Esophagus (tissue), 2 donors: Measurements from ENCODE around the gene WDR64. TPM values are rescaled to one million over a fixed set of nuclear protein-coding genes. Genes with fewer than 3 reads are reported as not detected.
"Not testable (repeated sequence)": the region's sequence is repeated elsewhere in the genome, so short reads cannot be mapped to it uniquely, and the experiment has no call there.

Experiments
- H3K27ac ChIP-seq, 2 donors: one replicate each; pipeline ENCODE4 v1.5.1; 2013; ENCODE audit warnings: low read depth in 2 of 2, mild to moderate bottlenecking in 2 of 2, inconsistent platforms in 1 of 2, low read length in 1 of 2, moderate library complexity in 1 of 2
- H3K27me3 ChIP-seq, 2 donors: one replicate each; pipeline ENCODE4 v1.6.1; 2013; ENCODE audit warnings: low read length in 2 of 2, control low read depth in 1 of 2, mild to moderate bottlenecking in 1 of 2; ENCODE audit not compliant: insufficient read depth in 2 of 2, control insufficient read depth in 1 of 2
- H3K36me3 ChIP-seq, 2 donors: one replicate each; pipeline ENCODE4 v1.6.1; 2013; ENCODE audit warnings: low read length in 1 of 2; ENCODE audit not compliant: control insufficient read depth in 2 of 2, insufficient read depth in 2 of 2
- H3K4me1 ChIP-seq, 2 donors: one replicate each; pipeline ENCODE4 v1.6.1; 2013; ENCODE audit warnings: low read length in 1 of 2; ENCODE audit not compliant: control insufficient read depth in 2 of 2, insufficient read depth in 2 of 2
- H3K4me3 ChIP-seq, 2 donors: one replicate each; pipeline ENCODE4 v1.5.1; 2013; ENCODE audit warnings: low read length in 2 of 2, mild to moderate bottlenecking in 2 of 2, low read depth in 1 of 2, moderate library complexity in 1 of 2
- H3K9me3 ChIP-seq, 2 donors: one replicate each; pipeline ENCODE4 v1.6.1; 2013; ENCODE audit warnings: mild to moderate bottlenecking in 2 of 2, low read depth in 1 of 2, low read length in 1 of 2, moderate library complexity in 1 of 2; ENCODE audit not compliant: control insufficient read depth in 2 of 2, insufficient read depth in 1 of 2
- WGBS, 2 donors: extraction: QIAGEN DNeasy Blood & Tissue Kit; methylation state at CpG; one replicate each; pipeline ENCODE4 v1.1.7; 2013; 5-methylcytosine and 5-hydroxymethylcytosine counted together
- polyA plus RNA-seq, 2 donors: library from polyadenylated mRNA; stranded (reverse); fragments of 200-250 nt; gene quantifications; one replicate each; pipeline ENCODE4 v1.2.3, GENCODE V29; 2013
- donor health status: healthy with polysubstance abuse.
- donor health status: Bipolar disorder and iron deficiency.

WDR64 gene
- polyA plus RNA-seq, 2 donors: not detected

GRCh38 chr1:241789061-241789460 is 137.0 kb downstream of the WDR64 start:
- no peak overlapping the region for H3K4me3 ChIP-seq
- no peaks in the 10 kb centered on the region for H3K27me3 ChIP-seq
- no peaks in the 10 kb centered on the region for H3K4me1 ChIP-seq
- WGBS, 2 donors: 86 to 95% methylated on average over 2 of the region's 2 CpGs
- H3K9me3 ChIP-seq: no peaks in the 10 kb centered on the region
- no peak overlapping the region for H3K27ac ChIP-seq
- no peaks in the 10 kb centered on the region for H3K36me3 ChIP-seq

- H3K27me3 ChIP-seq: no peaks in the 10 kb centered on the region
- WGBS, 2 donors: 89 to 97% methylated on average over 1 of the region's 1 CpG
These were observed 147.3 kb downstream of the WDR64 start for GRCh38 chr1:241799416-241799815.

GRCh38 chr1:241800640-241801039 is 148.6 kb downstream of the WDR64 start:
- Histone ChIP-seq H3K9me3 (no peaks in the 10 kb centered on the region), H3K27me3 (no peaks in the 10 kb centered on the region), H3K4me1 (no peaks in the 10 kb centered on the region), H3K4me3 (no peak overlapping the region), H3K27ac (no peak overlapping the region), H3K36me3 (no peaks in the 10 kb centered on the region)
- WGBS, 2 donors: 72 to 80% methylated on average over 3 of the region's 3 CpGs

More at GRCh38 chr1:241799416-241799815, 147.3 kb downstream of the WDR64 start:
- Histone ChIP-seq H3K9me3 (no peaks in the 10 kb centered on the region), H3K27ac (no peak overlapping the region), H3K4me3 (no peak overlapping the region), H3K36me3 (no peaks in the 10 kb centered on the region), H3K4me1 (no peaks in the 10 kb centered on the region)

GRCh38 chr1:241802863-241803262 is 150.8 kb downstream of the WDR64 start:
- WGBS, 2 donors: 76 to 84% methylated on average over 3 of the region's 3 CpGs
- H3K36me3 ChIP-seq: no peaks in the 10 kb centered on the region

GRCh38 chr1:241804706-241805105 is 152.6 kb downstream of the WDR64 start:
- H3K4me1 ChIP-seq, H3K27me3 ChIP-seq, H3K9me3 ChIP-seq, H3K4me3 ChIP-seq, H3K27ac ChIP-seq, H3K36me3 ChIP-seq: not testable (repeated sequence)
- 80 to 82% methylated on average over 4 of the region's 4 CpGs for WGBS, 2 donors

More at GRCh38 chr1:241802863-241803262, 150.8 kb downstream of the WDR64 start:
- H3K27ac ChIP-seq: no peak overlapping the region
- no peaks in the 10 kb centered on the region for H3K4me1 ChIP-seq
- H3K27me3 ChIP-seq: no peaks in the 10 kb centered on the region
- H3K4me3 ChIP-seq: no peak overlapping the region
- H3K9me3 ChIP-seq: no peaks in the 10 kb centered on the region

- no peaks in the 10 kb centered on the region for H3K27me3 ChIP-seq
- 53 to 66% methylated on average over 2 of the region's 2 CpGs for WGBS, 2 donors
- no peak overlapping the region for H3K4me3 ChIP-seq
- no peaks in the 10 kb centered on the region for H3K36me3 ChIP-seq
- H3K27ac ChIP-seq: no peak overlapping the region
- no peaks in the 10 kb centered on the region for H3K9me3 ChIP-seq
- no peaks in the 10 kb centered on the region for H3K4me1 ChIP-seq
These were observed 156.2 kb downstream of the WDR64 start for GRCh38 chr1:241808265-241808664.

GRCh38 chr1:241810769-241811405 is 158.8 kb downstream of the WDR64 start:
- WGBS, 2 donors: 87 to 88% methylated on average over 8 of the region's 8 CpGs
- Histone ChIP-seq H3K27me3 (no peaks in the 10 kb centered on the region), H3K4me3 (no peak overlapping the region), H3K4me1 (no peaks in the 10 kb centered on the region), H3K27ac (no peak overlapping the region), H3K9me3 (no peaks in the 10 kb centered on the region), H3K36me3 (no peaks in the 10 kb centered on the region)

GRCh38 chr1:241813768-241814320 is 161.8 kb downstream of the WDR64 start:
- WGBS, 2 donors: 79 to 87% methylated on average over 8 of the region's 8 CpGs
- H3K4me1 ChIP-seq: no peaks in the 10 kb centered on the region
- H3K4me3 ChIP-seq: no peak overlapping the region
- no peak overlapping the region for H3K27ac ChIP-seq
- H3K9me3 ChIP-seq: no peaks in the 10 kb centered on the region
- H3K27me3 ChIP-seq: no peaks in the 10 kb centered on the region
- no peaks in the 10 kb centered on the region for H3K36me3 ChIP-seq

GRCh38 chr1:241816008-241816407 is 163.9 kb downstream of the WDR64 start:
- Histone ChIP-seq H3K4me3 (no peak overlapping the region), H3K9me3 (no peaks in the 10 kb centered on the region), H3K4me1 (no peaks in the 10 kb centered on the region), H3K27ac (no peak overlapping the region), H3K27me3 (no peaks in the 10 kb centered on the region), H3K36me3 (no peaks in the 10 kb centered on the region)
- 69 to 79% methylated on average over 6 of the region's 6 CpGs for WGBS, 2 donors

- Histone ChIP-seq H3K27me3 (no peaks in the 10 kb centered on the region), H3K27ac (no peak overlapping the region), H3K4me3 (no peak overlapping the region), H3K36me3 (no peaks in the 10 kb centered on the region), H3K9me3 (no peaks in the 10 kb centered on the region), H3K4me1 (no peaks in the 10 kb centered on the region)
- 44 to 72% methylated on average over 1 of the region's 1 CpG for WGBS, 2 donors
These were observed 165.3 kb downstream of the WDR64 start for GRCh38 chr1:241817331-241817792.
